HG02943 (cell line): ENCODE measurements around the gene LMCD1.

Experiments used
- ATAC-seq: cut with Tn5 transposase; IDR thresholded peaks from one replicate; pipeline ENCODE4 v1.9.1; 2021; ENCODE audit warnings: mild to moderate bottlenecking, low read depth, moderate library complexity; ENCODE audit not compliant: unreplicated experiment

The LMCD1 gene, protein sequence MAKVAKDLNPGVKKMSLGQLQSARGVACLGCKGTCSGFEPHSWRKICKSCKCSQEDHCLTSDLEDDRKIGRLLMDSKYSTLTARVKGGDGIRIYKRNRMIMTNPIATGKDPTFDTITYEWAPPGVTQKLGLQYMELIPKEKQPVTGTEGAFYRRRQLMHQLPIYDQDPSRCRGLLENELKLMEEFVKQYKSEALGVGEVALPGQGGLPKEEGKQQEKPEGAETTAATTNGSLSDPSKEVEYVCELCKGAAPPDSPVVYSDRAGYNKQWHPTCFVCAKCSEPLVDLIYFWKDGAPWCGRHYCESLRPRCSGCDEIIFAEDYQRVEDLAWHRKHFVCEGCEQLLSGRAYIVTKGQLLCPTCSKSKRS

DNA sequence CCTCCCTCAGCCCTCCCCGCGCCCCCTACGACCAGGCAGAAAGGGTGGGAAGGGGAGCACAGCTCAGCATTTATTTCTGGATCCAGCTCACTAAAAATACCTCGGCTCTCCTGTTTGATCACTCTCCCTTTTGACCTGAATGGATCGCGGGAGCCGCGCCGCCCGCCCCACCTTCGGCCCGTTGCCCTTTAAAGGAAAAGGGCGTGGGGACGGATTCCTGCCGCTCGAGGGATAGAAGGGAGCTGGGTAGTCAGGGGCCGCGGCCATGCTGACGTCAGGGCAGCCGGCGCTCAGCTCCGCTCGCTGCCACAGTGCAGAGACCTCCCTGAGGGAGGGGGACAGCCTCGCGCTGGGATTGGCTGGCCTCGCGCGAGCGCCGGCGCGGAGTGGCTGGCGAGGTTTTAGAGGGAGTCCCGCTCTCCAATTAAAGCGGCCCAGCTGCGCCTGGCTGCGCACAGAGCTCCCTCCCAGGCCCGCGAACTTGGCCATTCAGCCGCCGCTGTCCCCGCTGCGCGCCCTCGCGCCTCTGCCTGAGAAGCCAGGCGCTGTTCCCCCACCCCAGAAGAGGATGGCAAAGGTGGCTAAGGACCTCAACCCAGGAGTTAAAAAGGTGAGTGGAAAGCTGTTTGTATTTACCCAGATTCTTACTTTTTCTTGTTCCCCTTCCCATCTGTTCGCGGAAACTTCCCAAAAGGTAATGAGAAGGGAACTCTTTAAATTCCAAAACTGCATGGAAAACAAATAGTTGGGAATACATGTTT, at the start of gene LMCD1:
Gene LMCD1, plus strand, starts transcription at position 453 of the 761 bp plus-strand sequence. Its CDS starts 116 bp downstream, at position 569.
- ATAC-seq = peak; percentile 96

DNA sequence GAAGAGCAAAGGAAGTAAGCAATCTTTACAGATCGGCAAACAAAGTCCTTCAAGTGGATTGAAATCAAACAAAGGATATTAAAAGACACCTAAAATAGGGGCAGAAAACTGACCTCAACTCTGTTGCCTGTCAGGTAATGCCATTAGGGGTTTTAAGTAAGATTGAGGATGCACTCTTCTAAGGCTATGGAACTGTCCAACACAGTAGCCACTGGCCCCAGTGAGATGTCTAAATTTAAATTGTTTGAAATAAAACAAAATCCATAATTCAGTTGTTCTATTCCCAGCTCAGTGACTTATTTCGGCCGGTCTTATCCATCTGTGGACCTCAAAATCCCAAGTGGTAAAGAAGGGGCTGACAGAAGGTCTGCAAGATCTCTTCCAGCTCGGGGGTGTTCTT, 49.5 kb upstream of the LMCD1 start:
- no peak for ATAC-seq

DNA sequence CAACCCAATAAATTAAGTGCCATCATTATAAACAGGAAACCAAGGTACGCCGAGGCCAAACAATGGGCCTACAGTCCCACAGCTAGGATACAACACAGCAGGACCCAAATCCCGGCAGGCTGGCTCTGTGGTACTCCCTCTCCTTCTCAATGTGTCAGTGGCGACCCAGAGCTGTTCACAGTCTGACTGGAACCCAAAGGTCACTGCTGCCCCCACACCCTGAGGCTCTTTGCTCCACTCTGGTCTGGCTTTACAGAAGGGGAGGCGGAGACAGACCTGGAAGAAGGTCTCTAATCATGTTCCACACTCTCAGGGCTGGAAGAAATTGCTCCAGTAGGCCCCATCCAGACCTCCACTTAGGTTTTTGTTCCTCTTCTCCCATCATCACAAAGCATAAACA, 48.5 kb upstream of the LMCD1 start:
- no peak for ATAC-seq

DNA sequence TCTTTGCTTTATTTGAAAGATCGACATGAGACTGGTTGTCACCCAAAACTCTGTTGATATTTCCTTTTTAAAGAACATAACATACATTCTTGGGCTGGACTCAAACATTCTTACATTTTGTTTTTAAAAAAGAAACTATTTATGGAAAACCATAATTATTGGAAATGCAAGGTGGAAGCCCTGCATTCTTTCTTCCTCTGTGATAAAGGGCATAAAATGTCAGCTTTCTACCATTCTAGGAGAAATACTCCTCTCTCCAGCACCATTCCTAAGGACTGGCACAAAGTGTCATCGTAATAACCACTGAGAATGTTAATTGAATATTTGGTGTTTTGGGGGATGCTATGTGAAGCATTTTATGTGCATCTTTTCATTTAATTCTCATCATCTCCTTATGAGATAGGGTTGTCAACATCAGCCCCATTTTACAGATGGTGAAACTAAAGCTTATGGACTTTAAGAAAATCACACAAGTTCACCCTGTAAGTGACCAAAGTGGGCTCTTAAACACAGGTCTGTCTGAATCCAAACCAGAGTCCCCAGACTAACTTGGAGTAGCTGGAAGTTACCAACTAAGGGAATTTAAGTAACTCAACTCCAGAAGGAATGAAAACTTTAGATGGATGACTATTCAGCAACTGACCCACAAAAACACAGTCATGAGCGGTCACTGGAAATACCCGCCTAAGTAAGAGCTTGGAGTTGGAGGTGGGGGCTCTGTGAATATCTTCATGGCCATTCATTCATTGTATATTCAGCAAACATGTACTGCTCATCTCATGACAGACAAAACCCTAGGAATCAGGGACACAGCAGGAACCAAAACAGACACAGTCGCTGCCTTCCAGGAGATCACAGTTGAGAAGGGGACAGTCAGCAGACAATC, 45.9 kb upstream of the LMCD1 start:
- no peak for ATAC-seq

DNA sequence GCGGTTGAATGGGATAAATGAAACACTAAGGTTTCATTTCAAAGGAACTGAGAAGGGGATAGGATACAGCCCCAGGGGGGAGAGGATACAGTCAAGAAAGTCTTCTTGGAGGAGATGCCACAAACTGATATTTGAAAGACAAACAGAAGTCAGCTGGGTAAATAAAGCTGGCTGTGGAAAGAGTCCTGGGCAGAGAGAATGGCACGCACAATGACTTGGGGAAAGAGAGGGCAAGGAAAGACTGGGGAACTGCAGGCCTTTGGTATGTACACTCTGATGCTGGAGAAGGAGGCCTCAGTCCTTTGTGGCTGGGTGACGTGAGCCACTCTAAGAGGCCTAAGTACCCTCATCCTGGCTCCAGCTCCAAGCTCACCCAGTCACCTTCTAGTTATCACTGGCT, 45.2 kb upstream of the LMCD1 start:
- no peak for ATAC-seq

DNA sequence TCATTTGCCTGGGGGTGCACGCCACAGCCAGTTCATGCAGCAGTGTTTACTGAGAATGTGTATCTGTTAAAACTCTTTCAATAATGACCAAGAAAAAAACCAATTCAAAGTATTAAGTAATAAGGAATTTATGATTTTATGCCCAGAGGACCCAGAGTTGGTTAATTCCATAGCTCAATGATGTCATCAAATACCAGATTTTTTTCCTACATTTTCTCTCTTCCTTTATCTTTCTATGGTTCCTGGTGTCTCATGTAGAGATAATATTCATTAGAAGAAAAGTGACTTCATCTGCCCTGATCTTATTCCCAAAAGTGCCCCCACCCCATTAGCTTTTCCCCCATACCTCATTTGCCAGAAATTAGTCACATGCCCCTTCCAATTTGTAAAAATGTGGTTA, 44.6 kb upstream of the LMCD1 start:
- no peak for ATAC-seq

DNA sequence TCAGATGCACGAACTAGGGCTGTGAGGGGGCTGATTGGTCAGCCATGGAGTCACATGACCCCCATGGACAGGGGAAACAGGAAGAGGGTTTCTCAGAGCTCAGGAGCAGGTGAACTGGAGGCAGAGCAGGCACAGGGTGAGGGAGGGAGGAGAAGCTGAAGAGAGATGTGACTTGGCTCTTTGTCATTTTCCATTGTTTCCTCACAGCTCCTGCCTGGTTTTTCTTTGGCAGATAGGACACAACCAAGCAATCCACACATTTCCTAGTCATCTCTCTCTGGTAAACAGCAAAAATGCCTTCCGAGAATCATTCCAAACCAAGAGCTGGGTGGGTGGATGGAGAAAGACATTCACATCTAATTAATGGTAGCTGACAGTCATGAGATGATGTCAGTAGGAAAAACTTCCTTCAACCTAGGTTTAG, 43.4 kb upstream of the LMCD1 start:
- no peak for ATAC-seq

DNA sequence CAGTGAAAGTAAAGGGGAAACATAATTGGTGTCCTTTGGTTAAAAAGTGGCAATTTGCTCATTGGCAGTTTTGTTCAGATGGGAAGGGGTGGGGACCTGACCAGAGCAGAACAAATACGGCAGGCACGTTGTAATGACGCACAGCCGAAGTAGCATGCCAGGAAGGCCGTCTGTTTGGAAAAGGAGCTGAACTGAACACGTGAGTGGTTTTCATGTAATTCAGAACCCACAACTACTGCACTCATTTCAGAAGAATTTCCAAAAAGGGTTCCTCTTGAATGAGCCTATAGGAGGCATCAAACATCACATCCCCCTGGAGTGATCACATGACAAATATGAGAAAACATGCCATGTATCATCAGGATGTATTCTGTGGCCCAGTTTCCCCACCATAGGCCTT, 42.9 kb upstream of the LMCD1 start:
- ATAC-seq = no peak

DNA sequence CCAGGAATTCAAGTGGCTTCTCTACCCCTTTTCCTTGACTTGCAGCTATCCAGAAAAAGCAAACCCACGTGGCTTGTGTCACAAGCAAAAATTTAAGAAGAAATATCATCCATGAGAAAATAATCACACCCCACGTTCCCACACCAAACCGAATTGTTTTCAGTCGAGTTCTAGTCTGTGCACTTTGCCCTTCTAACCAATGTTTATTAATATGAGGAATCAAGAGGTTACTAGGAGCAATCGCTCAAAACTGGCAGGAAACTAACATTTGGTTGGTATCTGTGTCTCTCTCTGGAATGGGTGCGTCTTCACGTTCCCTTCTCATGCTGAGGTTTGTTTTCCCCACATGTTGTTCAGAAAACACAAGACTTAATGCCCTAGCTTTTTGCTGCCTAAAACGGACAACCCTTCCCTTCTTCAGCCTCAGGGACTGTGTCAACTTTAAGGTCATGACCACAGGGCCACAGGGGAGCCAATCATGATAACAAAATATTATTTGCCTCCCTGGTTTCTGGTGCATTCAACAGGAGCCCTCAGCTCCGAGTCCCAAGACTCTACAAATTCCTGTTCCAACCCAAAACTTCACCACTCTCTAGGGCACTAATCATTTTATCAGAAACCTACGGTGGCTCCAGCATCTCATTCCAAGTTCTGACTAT, 41.4 kb upstream of the LMCD1 start:
- no peak for ATAC-seq

DNA sequence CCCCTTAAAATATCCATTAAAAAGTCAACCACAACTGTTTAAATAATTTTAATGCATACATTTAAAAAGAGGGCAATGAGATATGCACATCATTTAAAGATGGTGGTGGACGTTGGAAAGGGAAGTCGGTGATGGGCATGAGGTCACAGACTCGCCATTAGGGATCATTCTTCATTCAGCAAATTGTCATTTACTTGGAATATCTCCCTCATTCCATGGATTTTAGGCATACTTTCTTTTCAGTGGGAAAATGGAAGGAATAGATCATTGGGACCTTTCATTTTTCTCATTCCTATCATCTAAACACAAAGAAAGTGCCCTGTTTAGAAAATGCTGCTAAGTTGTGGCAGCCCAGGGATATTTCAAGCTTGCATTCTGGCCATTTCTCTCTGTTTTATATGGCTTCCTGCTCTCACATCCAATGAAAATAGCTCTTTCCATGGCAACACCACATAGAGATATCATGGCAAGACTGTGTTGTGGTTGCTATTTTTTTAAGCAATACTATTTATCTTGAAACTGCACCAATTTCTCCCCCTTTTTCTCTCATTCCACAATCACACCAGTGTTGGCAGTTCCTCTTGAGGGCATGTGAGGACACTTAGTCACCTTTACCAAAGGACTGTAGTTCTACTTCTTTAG, 40.7 kb upstream of the LMCD1 start:
- ATAC-seq = no peak

DNA sequence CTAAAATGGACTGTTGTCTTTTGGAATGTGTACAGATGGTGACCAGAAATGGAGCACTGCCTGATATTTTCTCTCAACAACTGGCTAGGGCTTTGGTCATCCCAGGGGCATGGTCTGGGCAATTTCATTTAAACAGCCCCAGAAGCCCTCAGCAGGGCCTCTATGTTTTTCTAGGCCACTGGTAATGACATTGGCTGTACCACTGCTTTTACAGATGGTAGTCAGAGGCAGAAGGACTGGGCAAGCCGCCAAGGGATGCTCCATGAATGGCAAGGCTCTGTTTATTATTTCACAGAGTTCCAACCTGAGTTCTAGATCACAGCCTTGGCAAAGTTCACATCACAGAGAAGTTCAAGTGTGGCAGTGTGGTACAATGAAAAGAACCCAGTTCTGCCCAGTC, 37.0 kb upstream of the LMCD1 start:
- no peak for ATAC-seq

DNA sequence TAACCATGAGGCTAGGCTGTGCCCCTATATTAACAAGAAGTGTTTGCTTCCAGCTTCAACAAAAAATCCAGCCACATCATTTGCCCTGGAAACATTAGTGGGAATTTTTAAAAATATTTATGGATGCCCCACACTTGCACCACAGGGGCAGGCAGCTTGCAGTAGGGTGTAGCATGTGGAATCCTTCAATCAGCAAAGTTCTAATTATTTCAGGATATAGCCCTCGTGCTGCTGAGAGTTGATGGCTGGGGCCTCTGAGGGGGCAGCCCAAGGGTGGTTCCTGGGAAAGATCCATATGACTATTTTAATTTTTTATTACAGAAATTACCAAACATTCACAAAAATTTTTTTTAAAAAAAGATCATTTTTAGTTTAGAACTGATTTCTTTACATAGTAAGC, 35.1 kb upstream of the LMCD1 start:
- no peak for ATAC-seq

DNA sequence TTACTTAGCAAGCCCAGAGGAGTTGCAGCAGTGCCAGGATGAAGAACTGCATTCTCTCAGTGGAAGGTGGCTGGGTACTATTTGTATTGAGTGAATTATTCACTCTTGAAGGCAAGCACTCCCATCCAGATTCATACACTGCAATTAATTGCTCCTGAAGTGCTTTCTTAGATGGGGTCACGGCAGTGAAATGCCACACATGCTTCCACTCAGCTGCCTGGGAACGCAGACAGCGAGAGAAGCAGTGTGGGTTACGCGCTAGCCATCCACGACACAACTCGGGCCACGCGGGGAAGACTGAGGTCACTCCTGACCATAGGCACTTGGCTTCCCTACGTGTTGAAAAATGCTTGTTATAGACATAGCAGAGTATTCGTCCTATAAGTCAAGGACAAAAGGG, 30.8 kb upstream of the LMCD1 start:
- ATAC-seq = no peak

DNA sequence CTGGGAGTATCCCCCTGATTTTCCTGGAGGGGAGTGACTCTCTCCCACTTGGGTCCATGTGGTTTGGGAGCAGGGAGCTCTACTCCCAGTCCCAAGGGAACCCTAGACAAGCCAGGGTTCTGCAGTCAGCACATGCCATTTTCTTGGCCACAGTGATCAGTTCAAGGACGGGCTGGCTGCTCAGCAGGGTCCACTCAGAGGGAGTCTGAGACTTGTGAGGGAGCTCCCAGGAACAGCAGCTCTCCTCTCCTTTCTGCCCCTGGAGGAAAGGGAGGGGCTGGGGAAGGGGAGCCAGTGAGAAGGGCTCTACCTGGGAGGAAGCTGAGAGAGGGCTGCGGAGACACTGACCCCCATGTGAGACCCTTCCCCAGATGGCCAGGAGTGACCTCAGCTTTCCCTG, 29.1 kb upstream of the LMCD1 start:
- no peak for ATAC-seq

DNA sequence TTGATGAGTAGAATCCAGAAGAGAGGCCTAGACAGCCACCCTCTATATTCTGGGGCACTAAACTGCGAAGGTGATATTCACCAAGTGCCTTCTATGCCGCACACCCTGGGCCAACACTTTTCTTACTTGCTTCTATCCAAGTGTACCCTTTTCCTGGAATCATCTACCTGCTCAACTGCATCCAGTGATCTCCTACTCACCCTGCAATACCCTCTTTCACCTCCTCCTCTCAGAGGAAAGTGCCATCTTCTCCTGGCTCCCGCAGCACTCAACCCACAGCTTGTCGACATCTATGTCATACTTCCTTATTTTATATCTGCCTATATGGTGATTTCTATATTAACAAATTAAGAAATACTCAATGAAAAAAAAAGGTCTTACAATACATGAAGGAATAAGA, 28.6 kb upstream of the LMCD1 start:
- no peak for ATAC-seq

DNA sequence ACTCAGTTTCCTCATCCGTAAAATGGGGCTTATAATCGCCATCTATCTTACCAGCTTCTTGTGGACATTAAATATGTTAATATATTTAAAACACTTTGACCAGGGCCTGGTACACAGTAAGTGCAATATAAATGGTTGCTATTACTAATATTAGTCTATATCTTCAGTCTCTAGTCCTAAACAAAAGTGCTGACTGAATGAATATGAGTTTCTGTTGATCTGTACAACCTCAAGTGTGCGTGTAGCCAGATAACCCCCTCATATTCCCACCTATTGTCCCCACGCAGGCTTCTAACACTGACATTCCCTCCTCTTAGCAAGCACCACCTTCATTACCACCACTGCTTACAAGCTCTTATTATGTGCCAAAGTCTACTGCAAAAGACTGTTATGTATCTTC, 27.6 kb upstream of the LMCD1 start:
- ATAC-seq = no peak

DNA sequence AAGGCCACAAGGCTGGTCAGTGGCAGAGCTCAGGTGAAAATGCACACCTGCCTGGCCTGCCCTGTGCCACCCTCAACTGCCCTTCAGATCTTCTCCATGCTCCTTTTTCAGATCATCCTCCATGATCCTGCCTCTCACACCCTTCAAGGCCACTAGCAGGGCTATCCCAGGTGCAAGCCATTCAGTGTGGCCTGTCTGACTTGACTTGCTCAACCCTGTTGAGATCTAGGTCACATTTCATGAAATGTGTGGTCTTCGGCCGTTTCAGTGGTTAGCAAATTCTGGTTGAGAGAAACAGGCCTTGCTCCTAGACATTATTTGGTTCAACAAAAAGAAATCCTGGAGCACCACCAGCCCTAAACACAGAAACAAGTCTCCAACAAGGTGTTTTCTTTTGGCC, 26.6 kb upstream of the LMCD1 start:
- no peak for ATAC-seq

DNA sequence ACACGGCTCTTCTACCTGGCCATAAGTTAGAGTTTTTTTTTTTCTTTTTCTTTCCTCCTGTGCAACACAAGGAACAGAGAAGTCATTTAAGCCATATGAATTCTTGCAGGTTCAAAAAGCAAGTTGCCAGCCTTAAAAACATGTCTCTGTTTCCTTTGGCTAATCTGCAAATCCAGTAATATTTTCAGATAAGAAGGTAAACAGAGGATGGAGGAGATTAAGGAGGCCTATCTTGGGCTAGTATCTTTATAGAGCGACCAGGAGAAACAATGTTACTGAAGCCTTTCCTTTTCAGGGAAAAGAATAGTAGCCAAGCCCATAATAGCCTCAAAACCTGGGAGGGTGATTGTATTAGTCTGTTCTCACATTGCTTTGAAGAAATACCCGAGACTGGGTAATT, 20.9 kb upstream of the LMCD1 start:
- no peak for ATAC-seq

DNA sequence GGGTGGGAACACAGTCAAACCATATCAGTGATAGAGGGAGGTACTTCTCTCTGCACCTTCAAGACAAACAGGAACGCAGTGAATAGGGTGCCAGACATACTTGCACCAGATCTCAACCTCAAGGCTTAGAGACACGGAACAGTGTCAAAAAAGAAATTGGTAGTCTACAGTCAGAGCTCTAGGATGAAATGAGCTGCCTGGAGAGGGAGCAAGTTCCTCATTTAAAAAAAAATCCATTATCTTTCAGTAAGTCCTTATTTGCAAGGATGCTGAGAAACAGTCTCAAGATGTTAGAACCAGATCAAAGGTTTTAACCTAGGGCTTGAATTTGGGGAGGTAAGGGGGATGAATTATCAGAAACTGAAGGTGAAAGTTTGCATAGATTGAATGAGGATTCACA, 20.2 kb upstream of the LMCD1 start:
- no peak for ATAC-seq

DNA sequence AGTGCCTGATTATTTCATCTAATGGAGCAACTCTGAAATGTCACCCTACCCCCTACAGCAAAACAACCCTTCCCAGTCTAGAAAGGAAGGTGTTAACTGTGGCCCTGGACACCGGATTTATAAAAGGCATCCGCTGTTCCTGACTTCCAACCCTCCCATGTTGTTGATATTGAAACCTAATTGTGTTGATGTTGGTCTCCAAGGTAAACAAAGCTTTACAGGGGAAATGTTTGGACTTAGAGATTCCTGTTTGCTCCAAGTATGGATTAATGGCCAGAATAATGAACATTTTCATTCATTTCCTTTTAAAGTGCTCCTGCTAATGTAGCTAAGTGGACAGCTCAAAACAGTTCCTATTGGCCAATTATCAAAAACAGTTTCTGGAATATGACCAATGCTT, 19.4 kb upstream of the LMCD1 start:
- ATAC-seq = no peak
